Left lung (tissue), 10 donors: ENCODE results near the gene POU2AF2. TPM values are rescaled to one million over a fixed set of nuclear protein-coding genes. Genes with fewer than 3 reads are reported as not detected.
A peak's percentile ranks its signal among the peaks of the same experiment; 100 is the strongest.
"Not testable (repeated sequence)": the region's sequence is repeated elsewhere in the genome, so short reads cannot be mapped to it uniquely, and the experiment has no call there.

Experiments
- ATAC-seq: fragments of 200-7000 bp; cut with Tn5 transposase; one replicate; pipeline ENCODE4 v1.9.1; 2020; ENCODE audit warnings: moderate library complexity
- DNase-seq, 4 donors: peaks; one replicate each; pipeline ENCODE4 v3.0.0-alpha.2; 2013 to 2020
- H3K27ac ChIP-seq, 2 donors: fragments of 200-600 bp; sonication (generic) in 1 of 2; one replicate each; pipeline versions ENCODE4 v1.5.0 to v1.8.0; 2020 to 2021
- H3K27me3 ChIP-seq, 2 donors: fragments of 200-600 bp; sonication (generic) in 1 of 2; one replicate each; pipeline versions ENCODE4 v1.5.0 to v1.8.0; 2020 to 2021
- H3K36me3 ChIP-seq, 2 donors: fragments of 200-600 bp; sonication (generic) in 1 of 2; one replicate each; pipeline versions ENCODE4 v1.5.0 to v1.8.0; 2020 to 2021
- H3K4me1 ChIP-seq, 2 donors: fragments of 200-600 bp; one replicate each; pipeline ENCODE4 v1.8.0; 2021
- H3K4me3 ChIP-seq, 2 donors: fragments of 200-600 bp; sonication (generic) in 1 of 2; one replicate each; pipeline versions ENCODE4 v1.5.0 to v1.8.0; 2020 to 2021; ENCODE audit warnings: mild to moderate bottlenecking in 1 of 2
- H3K9me3 ChIP-seq, 2 donors: fragments of 200-600 bp; sonication (generic) in 1 of 2; one replicate each; pipeline versions ENCODE4 v1.5.0 to v1.8.0; 2020 to 2021
- CTCF ChIP-seq, 2 donors: fragments of 200-600 bp; sonication (generic) in 1 of 2; IDR thresholded peaks; one replicate each; pipeline versions ENCODE4 v1.5.0 to v1.8.0; 2021; ENCODE audit warnings: antibody characterized with exemption in 2 of 2
- intact Hi-C, 2 donors: fragments of 100-400 bp; cut with DNase I; formaldehyde crosslinking; loops; one replicate each; pipeline versions ENCODE4 v1.11.2 to v1.14.2; 2022
- polyA plus RNA-seq, 6 donors: library from polyadenylated mRNA; unstranded; fragments of 120-200 nt; gene quantifications; one replicate each; pipeline ENCODE4 v1.2.1, GENCODE V29; 2013; ENCODE audit not compliant: insufficient read length in 6 of 6
- total RNA-seq, 2 donors: library from RNA; stranded (reverse); fragmentation: NEBNext Ultra II Directional; extraction: Animal tissue kit (Norgen Biotek cat#: 25700); gene quantifications; one replicate each; pipeline ENCODE4 v1.2.1, GENCODE V29; 2021
- donor health status: DM: no; HTN: yes; CAD: no.
- donor health status: DM: no; HTN: no; CAD: no.

The POU2AF2 gene
- total and polyA plus RNA-seq, 8 donors = 0.13 to 0.35 (median 0.21) TPM; not detected in 2

GRCh38 chr11:111282562-111283075 lies 37.1 kb downstream of the POU2AF2 start:
- ATAC-seq = no peak
- Histone ChIP-seq H3K27me3 (no peaks in the 10 kb centered on the region), H3K36me3 (no peaks in the 10 kb centered on the region), H3K9me3 (no peaks in the 10 kb centered on the region), H3K4me3 (no peak overlapping the region), H3K4me1 (peaks cover 0 to 8% of the 10 kb centered on the region in 2 donors), H3K27ac (no peak overlapping the region)
- intact Hi-C loops = loop anchor here in 1 of 2 donors (5.0 kb wide), 2 partner anchors 145 to 165 kb away; no protein-coding TSS in a partner anchor
- TF ChIP-seq CTCF (IDR thresholded peaks at IDR 0.05) = no peak
- DNase-seq = no peak

- DNase-seq = peak in 1 of 4 donors; percentile 76
- H3K4me3 ChIP-seq = no peak overlapping the region
- H3K9me3 ChIP-seq = no peaks in the 10 kb centered on the region
- H3K36me3 ChIP-seq = no peaks in the 10 kb centered on the region
- H3K4me1 ChIP-seq = peaks cover 0 to 8% of the 10 kb centered on the region in 2 donors
- intact Hi-C loops = loop anchor here in 1 of 2 donors (5.0 kb wide), 2 partner anchors 143 to 163 kb away; no protein-coding TSS in a partner anchor
- H3K27ac ChIP-seq = no peak overlapping the region
- no peaks in the 10 kb centered on the region for H3K27me3 ChIP-seq
- peak; percentile 24 for ATAC-seq
- TF ChIP-seq CTCF (IDR thresholded peaks at IDR 0.05) = no peak
These were observed 38.5 kb downstream of the POU2AF2 start for GRCh38 chr11:111283945-111284481.

GRCh38 chr11:111285189-111286091 lies 39.9 kb downstream of the POU2AF2 start:
- H3K27ac ChIP-seq = no peak overlapping the region
- no peak for TF ChIP-seq CTCF (IDR thresholded peaks at IDR 0.05)
- intact Hi-C loops = no loop called here
- ATAC-seq (no peak), DNase-seq (no peak)
- H3K9me3 ChIP-seq = no peaks in the 10 kb centered on the region
- peaks cover 0 to 8% of the 10 kb centered on the region in 2 donors for H3K4me1 ChIP-seq
- H3K27me3 ChIP-seq = no peaks in the 10 kb centered on the region
- H3K36me3 ChIP-seq = no peaks in the 10 kb centered on the region
- no peak overlapping the region for H3K4me3 ChIP-seq

- ATAC-seq (no peak), DNase-seq (no peak)
- no peaks in the 10 kb centered on the region for H3K9me3 ChIP-seq
- no peak for TF ChIP-seq CTCF (IDR thresholded peaks at IDR 0.05)
- no peak overlapping the region for H3K27ac ChIP-seq
- no peak overlapping the region for H3K4me3 ChIP-seq
- H3K27me3 ChIP-seq = no peaks in the 10 kb centered on the region
- no peaks in the 10 kb centered on the region for H3K36me3 ChIP-seq
- intact Hi-C loops = no loop called here
- H3K4me1 ChIP-seq = no peaks in the 10 kb centered on the region
These were observed 46.2 kb downstream of the POU2AF2 start for GRCh38 chr11:111291764-111292163.

GRCh38 chr11:111292408-111292807 lies 46.9 kb downstream of the POU2AF2 start:
- DNase-seq, H3K27me3 ChIP-seq, H3K4me1 ChIP-seq, H3K27ac ChIP-seq, H3K4me3 ChIP-seq, H3K9me3 ChIP-seq, H3K36me3 ChIP-seq, intact Hi-C loops, ATAC-seq: not testable (repeated sequence)
